Endothelial cell of umbilical vein (primary cell): ENCODE results near the gene DDX39A.

ENCODE experiments used
- CTCF ChIP-seq, 2 donors: IDR thresholded peaks; 1 replicate in 1 of 2; 2 replicates in 1 of 2; pipeline ENCODE4 v1.5.1; 2011; ENCODE audit warnings: low read length in 2 of 2, mild to moderate bottlenecking in 2 of 2, moderate library complexity in 2 of 2, control low read depth in 1 of 2, inconsistent platforms in 1 of 2, low read depth in 1 of 2; ENCODE audit not compliant: insufficient read depth in 1 of 2; ENCODE audit errors: extremely low read depth in 1 of 2
- EZH2 ChIP-seq: IDR thresholded peaks from 2 replicates; pipeline ENCODE4 v1.6.1; 2012; ENCODE audit warnings: borderline replicate concordance, low read depth, mild to moderate bottlenecking, moderate library complexity, low read length, inconsistent platforms; ENCODE audit not compliant: severe bottlenecking
- JUN ChIP-seq: IDR thresholded peaks from 2 replicates; pipeline ENCODE4 v1.6.1; 2011; ENCODE audit warnings: borderline replicate concordance, low read depth; ENCODE audit not compliant: insufficient read length, insufficient read depth
- POLR2A ChIP-seq: IDR thresholded peaks from 2 replicates; pipeline ENCODE4 v1.6.1; 2012; ENCODE audit warnings: low read depth, mild to moderate bottlenecking, control low read depth, low read length

- TF ChIP-seq CTCF (IDR thresholded peaks at IDR 0.05; ENCODE audit: extremely low read depth in 1 of 2, insufficient read depth in 1 of 2, low read depth in 1 of 2, low read length in 2 of 2): no peak
- TF ChIP-seq EZH2: no peak
- TF ChIP-seq POLR2A: no peak
- TF ChIP-seq JUN: no peak
Observed at GRCh38 chr19:14442891-14443631, 23.9 kb upstream of the DDX39A start.
